K562 (cell line): ENCODE results near the gene HPN. TPM values are rescaled to one million over a fixed set of nuclear protein-coding genes. Genes with fewer than 3 reads are reported as not detected.
A peak's percentile ranks its signal among the peaks of the same experiment; 100 is the strongest.

ENCODE experiments used
- BCOR ChIP-seq: fragments of 450-650 bp; IDR thresholded peaks from 2 replicates; pipeline ENCODE4 v1.6.1; 2016
- CREM ChIP-seq: IDR thresholded peaks from 2 replicates; pipeline ENCODE4 v1.6.1; 2014; ENCODE audit warnings: antibody characterized with exemption, low read depth
- GTF2A2 ChIP-seq: IDR thresholded peaks from 2 replicates; pipeline ENCODE4 v1.6.1; 2016; ENCODE audit warnings: mild to moderate bottlenecking, missing genetic modification characterization, missing compliant biosample characterization
- HES1 ChIP-seq: fragments of 450-650 bp; IDR thresholded peaks from 2 replicates; pipeline ENCODE4 v1.6.1; 2016; ENCODE audit warnings: low read depth, mild to moderate bottlenecking, moderate library complexity
- JUN ChIP-seq, 2 experiments: sonication (generic) in 1 of 2; formaldehyde crosslinking in 1 of 2; IDR thresholded peaks; 2 replicates each; pipeline versions ENCODE4 v1.6.1 to v1.8.0; 2012 to 2022; ENCODE audit warnings: borderline replicate concordance in 2 of 2, mild to moderate bottlenecking in 2 of 2, improper control_type of control experiment in 1 of 2, low read depth in 1 of 2, low read length in 1 of 2, missing genetic modification reagents in 1 of 2
- NCOA2 ChIP-seq, 2 experiments: fragments of 450-650 bp; IDR thresholded peaks; 2 replicates each; pipeline ENCODE4 v1.6.1; 2018; ENCODE audit warnings: mild to moderate bottlenecking in 2 of 2, moderate library complexity in 1 of 2; ENCODE audit not compliant: partially characterized antibody in 2 of 2
- NR0B1 ChIP-seq: fragments of 450-650 bp; IDR thresholded peaks from one replicate; pipeline ENCODE4 v1.6.1; 2018; ENCODE audit warnings: mild to moderate bottlenecking, moderate library complexity; ENCODE audit not compliant: partially characterized antibody
- PKNOX1 ChIP-seq: fragments of 450-650 bp; IDR thresholded peaks from 2 replicates; pipeline ENCODE4 v1.6.1; 2016
- PURB ChIP-seq: sonication (generic); formaldehyde crosslinking; IDR thresholded peaks from 2 replicates; pipeline ENCODE4 v1.9.0; 2021; ENCODE audit warnings: low read depth, mild to moderate bottlenecking, missing genetic modification reagents
- RB1 ChIP-seq: fragments of 450-650 bp; IDR thresholded peaks from 2 replicates; pipeline ENCODE4 v1.6.1; 2017; ENCODE audit warnings: low read depth, mild to moderate bottlenecking
- RBM25 ChIP-seq: fragments of 200-400 bp; formaldehyde crosslinking; IDR thresholded peaks from 2 replicates; pipeline ENCODE4 v1.6.1; 2018; ENCODE audit warnings: low read length, low read depth, moderate library complexity; ENCODE audit not compliant: severe bottlenecking
- SNRNP70 ChIP-seq: fragments of 200-400 bp; formaldehyde crosslinking; optimal IDR thresholded peaks from 2 replicates; pipeline ENCODE3; 2017; ENCODE audit warnings: low read depth, low read length
- TCFL5 ChIP-seq: fragments of 250-450 bp; sonication (Bioruptor Pico); conservative IDR thresholded peaks from 2 replicates; pipeline ENCODE4 v1.6.1; 2021; ENCODE audit warnings: mild to moderate bottlenecking, moderate library complexity, matching md5 sums
- THRA ChIP-seq: fragments of 450-650 bp; IDR thresholded peaks from 2 replicates; pipeline ENCODE4 v1.6.1; 2017; ENCODE audit warnings: mild to moderate bottlenecking, moderate library complexity
- ZFPM2 ChIP-seq: fragments of 250-450 bp; sonication (Bioruptor Pico); IDR thresholded peaks from 2 replicates; pipeline ENCODE4 v1.5.1; 2022; ENCODE audit warnings: mild to moderate bottlenecking
- ZKSCAN8 ChIP-seq: fragments of 200-800 bp; sonication (Bioruptor generic); IDR thresholded peaks from 2 replicates; pipeline ENCODE4 v1.6.1; 2016; ENCODE audit warnings: missing genetic modification characterization, missing compliant biosample characterization
- ZNF140 ChIP-seq: fragments of 250-450 bp; sonication (Bioruptor Pico); IDR thresholded peaks from 2 replicates; pipeline ENCODE4 v1.8.0; 2021; ENCODE audit warnings: moderate library complexity, mild to moderate bottlenecking, inconsistent platforms
- ZNF165 ChIP-seq: fragments of 250-450 bp; sonication (Bioruptor Pico); IDR thresholded peaks from 2 replicates; pipeline ENCODE4 v1.4.0; 2020; ENCODE audit warnings: borderline replicate concordance
- ZNF431 ChIP-seq: sonication (generic); formaldehyde crosslinking; IDR thresholded peaks from 2 replicates; pipeline ENCODE4 v1.8.0; 2022; ENCODE audit warnings: mild to moderate bottlenecking, missing genetic modification reagents
- ZNF507 ChIP-seq: conservative IDR thresholded peaks from 2 replicates; pipeline ENCODE4 v1.6.1; 2017; ENCODE audit warnings: missing genetic modification characterization, missing compliant biosample characterization
- ZNF695 ChIP-seq: fragments of 450-650 bp; formaldehyde crosslinking; IDR thresholded peaks from 2 replicates; pipeline ENCODE4 v1.4.0; 2020; ENCODE audit warnings: mild to moderate bottlenecking, moderate library complexity
- polyA plus RNA-seq, 8 experiments: library from polyadenylated mRNA; depleted of rRNA in 4 of 8; stranded (reverse) in 5 of 8; unstranded in 3 of 8; fragments of >200 nt; fragmentation: Nextera tagmentation in 2 of 8; fragmentation: Illumina TruSeq in 1 of 8; extraction: Ambion mirVana in 2 of 8; extraction: Trizol in 1 of 8; gene quantifications; 2 replicates each; pipeline versions ENCODE4 v1.2.1 to v1.2.3, GENCODE V29; 2011 to 2014; ENCODE audit warnings: inconsistent platforms in 1 of 8, missing spikeins in 1 of 8
- total RNA-seq, 7 experiments: library from RNA; depleted of rRNA in 6 of 7; stranded (reverse); fragments of >200 nt in 6 of 7; fragmentation: Illumina TruSeq in 2 of 7; extraction: Trizol in 2 of 7; gene quantifications; 2 replicates each; pipeline versions ENCODE4 v1.2.1 to v1.2.3, GENCODE V29; 2011 to 2021; ENCODE audit warnings: low replicate concordance in 1 of 7

HPN gene
- total and polyA plus RNA-seq, 9 of the 15 experiments (the other 6 are each of a cell fraction or from before 2014, with no cell fraction given) = 0.10 to 0.20 TPM; not detected in 7

- TF ChIP-seq PURB (CRISPR knock-in tag) (no peak), HES1 (no peak), ZNF431 (CRISPR knock-in tag) (no peak), ZNF165 (no peak), PKNOX1 (peak; percentile 42), ZNF695 (CRISPR knock-in tag) (no peak), ZKSCAN8 (CRISPR knock-in tag) (no peak), ZNF507 (tag) (no peak), THRA (no peak), NR0B1 (no peak), JUN (IDR thresholded peaks at IDR 0.05; ENCODE audit: borderline replicate concordance, low read depth, low read length) (no peak), JUN (CRISPR knock-in tag; IDR thresholded peaks at IDR 0.05; ENCODE audit: borderline replicate concordance) (no peak), RB1 (peak; percentile 24; the same call in 1 of the 2 replicates), SNRNP70 (no peak), ZFPM2 (CRISPR knock-in tag) (no peak), BCOR (peak; percentile 95), TCFL5 (CRISPR knock-in tag) (no peak), NCOA2 (IDR thresholded peaks at IDR 0.05; ENCODE audit: partially characterized antibody in 2 of 2) (no peak), CREM (0 out of 2 replicates have a peak, but pooled peaks have one; percentile 6), ZNF140 (CRISPR knock-in tag) (no peak), RBM25 (peak; percentile 83), GTF2A2 (tag) (no peak)
Observed at GRCh38 chr19:35044317-35045117, 3.0 kb downstream of the HPN start (continued).
